K562 (cell line): Measurements from ENCODE around the gene ITPRIPL2. TPM values are rescaled to one million over a fixed set of nuclear protein-coding genes. Genes with fewer than 3 reads are reported as not detected.

ENCODE experiments used
- CHCHD3 ChIP-seq: fragments of 250-450 bp; sonication (Bioruptor Pico); IDR thresholded peaks from 2 replicates; pipeline ENCODE4 v2.1.2; 2022; ENCODE audit warnings: mild to moderate bottlenecking
- CHD4 ChIP-seq: fragments of 200-600 bp; sonication (generic); IDR thresholded peaks from 3 replicates; pipeline ENCODE4 v1.6.1; 2012; ENCODE audit warnings: low read depth, mild to moderate bottlenecking, mixed read lengths, low read length, inconsistent platforms; ENCODE audit not compliant: insufficient read depth, insufficient replicate concordance, poor library complexity, severe bottlenecking
- EP400 ChIP-seq: fragments of 450-650 bp; IDR thresholded peaks from 2 replicates; pipeline ENCODE4 v1.6.1; 2017; ENCODE audit warnings: antibody characterized with exemption, mild to moderate bottlenecking, moderate library complexity
- HDAC3 ChIP-seq: fragments of 450-650 bp; IDR thresholded peaks from 2 replicates; pipeline ENCODE4 v1.6.1; 2018; ENCODE audit warnings: borderline replicate concordance, mild to moderate bottlenecking, moderate library complexity; ENCODE audit not compliant: partially characterized antibody
- IRF2 ChIP-seq: sonication (generic); formaldehyde crosslinking; IDR thresholded peaks from 2 replicates; pipeline ENCODE4 v1.8.1; 2022; ENCODE audit warnings: mild to moderate bottlenecking, missing genetic modification reagents
- MYC ChIP-seq, 2 experiments: fragments of 250-450 bp in 1 of 2; sonication (Bioruptor Pico) in 1 of 2; IDR thresholded peaks; 2 replicates each; pipeline versions ENCODE4 v1.5.1 to v1.6.1; 2012 to 2021; ENCODE audit warnings: low read depth in 2 of 2, borderline replicate concordance in 1 of 2, improper control_type of control experiment in 1 of 2, low read length in 1 of 2, mild to moderate bottlenecking in 1 of 2, moderate library complexity in 1 of 2
- MYNN ChIP-seq, 2 experiments: sonication (generic); formaldehyde crosslinking in 1 of 2; IDR thresholded peaks; 2 replicates each; pipeline versions ENCODE4 v1.5.0 to v1.6.1; 2016 to 2020; ENCODE audit warnings: antibody characterized with exemption in 1 of 2, missing genetic modification reagents in 1 of 2
- NCOA4 ChIP-seq: fragments of 450-650 bp; IDR thresholded peaks from 2 replicates; pipeline ENCODE4 v1.6.1; 2018; ENCODE audit warnings: mild to moderate bottlenecking; ENCODE audit not compliant: partially characterized antibody
- NRF1 ChIP-seq, 2 experiments: fragments of 450-650 bp; IDR thresholded peaks in 1 of 2; conservative IDR thresholded peaks in 1 of 2; 2 replicates each; pipeline ENCODE4 v1.6.1; 2014; ENCODE audit warnings: mild to moderate bottlenecking in 2 of 2
- POLR2A ChIP-seq: fragments of 450-650 bp; conservative IDR thresholded peaks from 2 replicates; pipeline ENCODE4 v1.6.1; 2016
- TAF9B ChIP-seq: fragments of 450-650 bp; IDR thresholded peaks from 2 replicates; pipeline ENCODE4 v1.6.1; 2018; ENCODE audit warnings: mild to moderate bottlenecking; ENCODE audit not compliant: partially characterized antibody
- polyA plus RNA-seq, 8 experiments: library from polyadenylated mRNA; depleted of rRNA in 4 of 8; stranded (reverse) in 5 of 8; unstranded in 3 of 8; fragments of >200 nt; fragmentation: Nextera tagmentation in 2 of 8; fragmentation: Illumina TruSeq in 1 of 8; extraction: Ambion mirVana in 2 of 8; extraction: Trizol in 1 of 8; gene quantifications; 2 replicates each; pipeline versions ENCODE4 v1.2.1 to v1.2.3, GENCODE V29; 2011 to 2014; ENCODE audit warnings: inconsistent platforms in 1 of 8, missing spikeins in 1 of 8
- total RNA-seq, 7 experiments: library from RNA; depleted of rRNA in 6 of 7; stranded (reverse); fragments of >200 nt in 6 of 7; fragmentation: Illumina TruSeq in 2 of 7; extraction: Trizol in 2 of 7; gene quantifications; 2 replicates each; pipeline versions ENCODE4 v1.2.1 to v1.2.3, GENCODE V29; 2011 to 2021; ENCODE audit warnings: low replicate concordance in 1 of 7
- TF ChIP-seq, protein P1 (sequence below), 2 experiments: fragments of 150-350 bp in 1 of 2; IDR thresholded peaks; 2 replicates each; pipeline ENCODE4 v1.6.1; 2012 to 2016; ENCODE audit warnings: low read depth in 2 of 2, low read length in 2 of 2, mild to moderate bottlenecking in 1 of 2, moderate library complexity in 1 of 2
- TF ChIP-seq, protein P2 (sequence below): fragments of 250-450 bp; sonication (Bioruptor Pico); IDR thresholded peaks from 2 replicates; pipeline ENCODE4 v1.5.1; 2021; ENCODE audit warnings: mild to moderate bottlenecking
- TF ChIP-seq, protein P3 (sequence below), 2 experiments: fragments of 450-650 bp; conservative IDR thresholded peaks; 2 replicates each; pipeline ENCODE4 v1.6.1; 2017; ENCODE audit warnings: mild to moderate bottlenecking in 2 of 2, moderate library complexity in 2 of 2
- TF ChIP-seq, protein P4 (sequence below): fragments of 250-450 bp; sonication (Bioruptor Pico); IDR thresholded peaks from 2 replicates; pipeline ENCODE4 v1.4.0; 2020; ENCODE audit warnings: mild to moderate bottlenecking, moderate library complexity, borderline replicate concordance
- TF ChIP-seq, protein P5 (sequence below): fragments of 250-450 bp; sonication (Bioruptor Pico); IDR thresholded peaks from 2 replicates; pipeline ENCODE4 v1.8.0; 2021; ENCODE audit warnings: borderline replicate concordance, mild to moderate bottlenecking, moderate library complexity; ENCODE audit not compliant: poor library complexity, severe bottlenecking

ITPRIPL2 gene
- total and polyA plus RNA-seq, 9 of the 15 experiments (the other 6 are each of a cell fraction or from before 2014, with no cell fraction given): 0.04 to 2.2 (median 0.58) TPM

DNA sequence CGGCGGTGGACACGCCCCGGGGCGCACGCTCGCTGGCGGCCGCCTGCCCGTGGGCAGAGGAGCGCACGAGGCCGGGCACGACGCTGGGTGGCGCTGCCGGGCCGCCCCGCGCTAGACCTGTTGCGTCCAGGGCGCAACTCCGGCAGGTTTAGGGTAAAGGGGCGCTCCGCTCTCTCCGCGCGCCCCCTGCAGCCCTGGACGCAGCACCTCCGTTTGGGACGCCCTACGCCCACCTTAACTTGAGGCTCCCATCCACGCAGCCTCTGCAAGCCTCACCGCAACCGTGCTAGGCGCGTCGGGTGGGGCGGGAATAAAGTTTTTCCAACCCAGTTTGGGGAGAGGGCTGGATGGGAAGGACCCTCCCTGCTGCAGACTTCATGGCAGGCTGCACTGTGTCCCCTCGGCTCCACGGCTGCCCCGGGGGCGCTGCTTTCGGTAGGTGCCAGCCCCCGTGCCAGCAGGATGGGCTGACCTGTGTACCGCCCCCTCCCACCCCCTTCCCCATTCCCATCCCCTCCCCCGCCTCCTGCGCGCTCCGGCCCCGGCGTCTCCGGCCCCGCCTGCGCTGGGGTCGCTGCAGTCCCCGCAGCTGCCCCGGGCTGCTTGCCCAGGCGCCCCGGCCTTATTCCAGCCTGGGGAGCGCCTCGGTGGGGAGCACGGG lies 54.1 kb downstream of the ITPRIPL2 start, which contains the start of gene SYT17 (continued):
- TF ChIP-seq NRF1 (conservative IDR thresholded peaks at IDR 0.05 in 1 of 2, IDR thresholded peaks at IDR 0.05 in 1 of 2): peak in 1 of 2 experiments; percentile 2; a peak in 2 of 4 replicates
- TF ChIP-seq NCOA4: no peak
- TF ChIP-seq, protein P1, sequence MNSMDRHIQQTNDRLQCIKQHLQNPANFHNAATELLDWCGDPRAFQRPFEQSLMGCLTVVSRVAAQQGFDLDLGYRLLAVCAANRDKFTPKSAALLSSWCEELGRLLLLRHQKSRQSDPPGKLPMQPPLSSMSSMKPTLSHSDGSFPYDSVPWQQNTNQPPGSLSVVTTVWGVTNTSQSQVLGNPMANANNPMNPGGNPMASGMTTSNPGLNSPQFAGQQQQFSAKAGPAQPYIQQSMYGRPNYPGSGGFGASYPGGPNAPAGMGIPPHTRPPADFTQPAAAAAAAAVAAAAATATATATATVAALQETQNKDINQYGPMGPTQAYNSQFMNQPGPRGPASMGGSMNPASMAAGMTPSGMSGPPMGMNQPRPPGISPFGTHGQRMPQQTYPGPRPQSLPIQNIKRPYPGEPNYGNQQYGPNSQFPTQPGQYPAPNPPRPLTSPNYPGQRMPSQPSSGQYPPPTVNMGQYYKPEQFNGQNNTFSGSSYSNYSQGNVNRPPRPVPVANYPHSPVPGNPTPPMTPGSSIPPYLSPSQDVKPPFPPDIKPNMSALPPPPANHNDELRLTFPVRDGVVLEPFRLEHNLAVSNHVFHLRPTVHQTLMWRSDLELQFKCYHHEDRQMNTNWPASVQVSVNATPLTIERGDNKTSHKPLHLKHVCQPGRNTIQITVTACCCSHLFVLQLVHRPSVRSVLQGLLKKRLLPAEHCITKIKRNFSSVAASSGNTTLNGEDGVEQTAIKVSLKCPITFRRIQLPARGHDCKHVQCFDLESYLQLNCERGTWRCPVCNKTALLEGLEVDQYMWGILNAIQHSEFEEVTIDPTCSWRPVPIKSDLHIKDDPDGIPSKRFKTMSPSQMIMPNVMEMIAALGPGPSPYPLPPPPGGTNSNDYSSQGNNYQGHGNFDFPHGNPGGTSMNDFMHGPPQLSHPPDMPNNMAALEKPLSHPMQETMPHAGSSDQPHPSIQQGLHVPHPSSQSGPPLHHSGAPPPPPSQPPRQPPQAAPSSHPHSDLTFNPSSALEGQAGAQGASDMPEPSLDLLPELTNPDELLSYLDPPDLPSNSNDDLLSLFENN (IDR thresholded peaks at IDR 0.05; ENCODE audit: low read depth in 2 of 2, low read length in 2 of 2): no peak
- TF ChIP-seq EP400: no peak
- no peak for TF ChIP-seq MYNN (IDR thresholded peaks at IDR 0.05)
- TF ChIP-seq MYNN (CRISPR knock-in tag; IDR thresholded peaks at IDR 0.05): no peak
- TF ChIP-seq HDAC3: no peak
- no peak for TF ChIP-seq CHCHD3 (CRISPR knock-in tag)
- TF ChIP-seq, protein P2, sequence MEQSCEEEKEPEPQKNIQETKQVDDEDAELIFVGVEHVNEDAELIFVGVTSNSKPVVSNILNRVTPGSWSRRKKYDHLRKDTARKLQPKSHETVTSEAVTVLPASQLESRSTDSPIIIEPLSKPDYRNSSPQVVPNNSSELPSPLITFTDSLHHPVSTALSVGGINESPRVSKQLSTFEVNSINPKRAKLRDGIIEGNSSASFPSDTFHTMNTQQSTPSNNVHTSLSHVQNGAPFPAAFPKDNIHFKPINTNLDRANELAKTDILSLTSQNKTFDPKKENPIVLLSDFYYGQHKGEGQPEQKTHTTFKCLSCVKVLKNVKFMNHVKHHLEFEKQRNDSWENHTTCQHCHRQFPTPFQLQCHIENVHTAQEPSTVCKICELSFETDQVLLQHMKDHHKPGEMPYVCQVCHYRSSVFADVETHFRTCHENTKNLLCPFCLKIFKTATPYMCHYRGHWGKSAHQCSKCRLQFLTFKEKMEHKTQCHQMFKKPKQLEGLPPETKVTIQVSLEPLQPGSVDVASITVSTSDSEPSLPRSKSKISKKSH (CRISPR knock-in tag): no peak
- no peak for TF ChIP-seq IRF2
- TF ChIP-seq, protein P3, sequence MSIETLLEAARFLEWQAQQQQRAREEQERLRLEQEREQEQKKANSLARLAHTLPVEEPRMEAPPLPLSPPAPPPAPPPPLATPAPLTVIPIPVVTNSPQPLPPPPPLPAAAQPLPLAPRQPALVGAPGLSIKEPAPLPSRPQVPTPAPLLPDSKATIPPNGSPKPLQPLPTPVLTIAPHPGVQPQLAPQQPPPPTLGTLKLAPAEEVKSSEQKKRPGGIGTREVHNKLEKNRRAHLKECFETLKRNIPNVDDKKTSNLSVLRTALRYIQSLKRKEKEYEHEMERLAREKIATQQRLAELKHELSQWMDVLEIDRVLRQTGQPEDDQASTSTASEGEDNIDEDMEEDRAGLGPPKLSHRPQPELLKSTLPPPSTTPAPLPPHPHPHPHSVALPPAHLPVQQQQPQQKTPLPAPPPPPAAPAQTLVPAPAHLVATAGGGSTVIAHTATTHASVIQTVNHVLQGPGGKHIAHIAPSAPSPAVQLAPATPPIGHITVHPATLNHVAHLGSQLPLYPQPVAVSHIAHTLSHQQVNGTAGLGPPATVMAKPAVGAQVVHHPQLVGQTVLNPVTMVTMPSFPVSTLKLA (conservative IDR thresholded peaks at IDR 0.05): no peak
- no peak for TF ChIP-seq POLR2A
- no peak for TF ChIP-seq TAF9B
- no peak for TF ChIP-seq CHD4
- TF ChIP-seq, protein P4, sequence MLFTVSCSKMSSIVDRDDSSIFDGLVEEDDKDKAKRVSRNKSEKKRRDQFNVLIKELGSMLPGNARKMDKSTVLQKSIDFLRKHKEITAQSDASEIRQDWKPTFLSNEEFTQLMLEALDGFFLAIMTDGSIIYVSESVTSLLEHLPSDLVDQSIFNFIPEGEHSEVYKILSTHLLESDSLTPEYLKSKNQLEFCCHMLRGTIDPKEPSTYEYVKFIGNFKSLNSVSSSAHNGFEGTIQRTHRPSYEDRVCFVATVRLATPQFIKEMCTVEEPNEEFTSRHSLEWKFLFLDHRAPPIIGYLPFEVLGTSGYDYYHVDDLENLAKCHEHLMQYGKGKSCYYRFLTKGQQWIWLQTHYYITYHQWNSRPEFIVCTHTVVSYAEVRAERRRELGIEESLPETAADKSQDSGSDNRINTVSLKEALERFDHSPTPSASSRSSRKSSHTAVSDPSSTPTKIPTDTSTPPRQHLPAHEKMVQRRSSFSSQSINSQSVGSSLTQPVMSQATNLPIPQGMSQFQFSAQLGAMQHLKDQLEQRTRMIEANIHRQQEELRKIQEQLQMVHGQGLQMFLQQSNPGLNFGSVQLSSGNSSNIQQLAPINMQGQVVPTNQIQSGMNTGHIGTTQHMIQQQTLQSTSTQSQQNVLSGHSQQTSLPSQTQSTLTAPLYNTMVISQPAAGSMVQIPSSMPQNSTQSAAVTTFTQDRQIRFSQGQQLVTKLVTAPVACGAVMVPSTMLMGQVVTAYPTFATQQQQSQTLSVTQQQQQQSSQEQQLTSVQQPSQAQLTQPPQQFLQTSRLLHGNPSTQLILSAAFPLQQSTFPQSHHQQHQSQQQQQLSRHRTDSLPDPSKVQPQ (CRISPR knock-in tag): no peak
- TF ChIP-seq, protein P5, sequence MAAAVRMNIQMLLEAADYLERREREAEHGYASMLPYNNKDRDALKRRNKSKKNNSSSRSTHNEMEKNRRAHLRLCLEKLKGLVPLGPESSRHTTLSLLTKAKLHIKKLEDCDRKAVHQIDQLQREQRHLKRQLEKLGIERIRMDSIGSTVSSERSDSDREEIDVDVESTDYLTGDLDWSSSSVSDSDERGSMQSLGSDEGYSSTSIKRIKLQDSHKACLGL (CRISPR knock-in tag): no peak
- TF ChIP-seq MYC (IDR thresholded peaks at IDR 0.05; ENCODE audit: low read depth, low read length): peak; percentile 61
- no peak for TF ChIP-seq MYC (CRISPR knock-in tag; IDR thresholded peaks at IDR 0.05; ENCODE audit: borderline replicate concordance, low read depth)
